ENCODE data around the gene CLEC4G.

The CLEC4G gene

GRCh38 chr19:7699003-7699402 lies 32.9 kb downstream of the CLEC4G start:
- H3K27ac ChIP-seq, result no peak overlapping the region
- TF ChIP-seq CTCF (conservative IDR thresholded peaks at IDR 0.05), result no peak

GRCh38 chr19:7698583-7698982 lies 33.3 kb downstream of the CLEC4G start:
- no peak for TF ChIP-seq CTCF (conservative IDR thresholded peaks at IDR 0.05)
- H3K27ac ChIP-seq, result no peak overlapping the region

- H3K27ac ChIP-seq, result no peak overlapping the region
- no peak for TF ChIP-seq CTCF (conservative IDR thresholded peaks at IDR 0.05)
These were observed 34.1 kb downstream of the CLEC4G start for GRCh38 chr19:7697721-7698287.

DNA sequence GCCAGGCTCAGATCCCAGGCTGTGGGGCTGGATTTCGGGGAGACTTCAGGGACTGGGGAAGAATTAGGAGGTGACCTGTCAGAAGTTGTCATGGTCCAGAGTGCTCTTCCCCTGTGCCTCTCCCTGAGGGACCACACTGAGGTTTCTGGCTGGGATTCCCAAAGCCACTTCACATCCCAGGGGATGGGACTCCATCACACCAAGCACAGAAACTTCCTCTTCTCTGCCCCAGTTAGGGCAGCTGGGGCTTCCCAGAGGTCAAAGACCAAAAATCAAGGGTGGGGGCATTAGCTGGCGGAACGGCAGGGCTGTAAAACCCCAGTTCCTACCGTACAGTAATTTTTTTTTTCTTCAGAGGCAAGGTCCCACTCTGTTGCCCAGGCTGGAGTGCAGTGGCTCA lies 37.4 kb downstream of the CLEC4G start:
- H3K27ac ChIP-seq, result no peak overlapping the region
- TF ChIP-seq CTCF (conservative IDR thresholded peaks at IDR 0.05), result no peak

DNA sequence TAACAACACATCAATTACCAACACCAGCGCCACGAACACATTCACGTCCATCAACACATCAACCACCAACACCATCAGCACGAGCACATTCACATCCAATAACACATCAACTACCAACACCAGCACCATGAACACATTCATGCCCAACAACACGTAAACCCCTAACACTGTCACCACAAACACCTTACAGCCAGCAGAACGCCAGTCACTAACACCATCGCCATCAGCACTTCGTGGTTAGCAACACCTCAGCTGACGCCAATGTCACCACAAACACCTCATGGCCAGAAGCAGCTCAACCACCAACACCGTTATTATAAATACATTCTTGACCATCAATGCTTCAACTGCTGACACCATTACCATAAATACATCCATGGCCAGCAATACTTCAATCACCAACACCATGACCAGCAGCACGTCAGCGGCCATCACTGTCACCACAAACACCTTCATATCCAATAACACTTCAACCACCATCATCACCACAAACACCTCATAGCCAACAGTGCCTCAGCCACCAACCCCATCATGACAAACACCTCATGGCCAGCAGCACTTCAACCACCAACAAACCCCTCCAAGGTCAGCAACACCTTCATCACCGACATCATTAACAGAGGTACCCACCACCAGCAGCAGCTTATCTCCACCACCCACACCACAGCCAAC lies 39.4 kb downstream of the CLEC4G start:
- no peak overlapping the region for H3K27ac ChIP-seq
- no peak for TF ChIP-seq CTCF (conservative IDR thresholded peaks at IDR 0.05)

DNA sequence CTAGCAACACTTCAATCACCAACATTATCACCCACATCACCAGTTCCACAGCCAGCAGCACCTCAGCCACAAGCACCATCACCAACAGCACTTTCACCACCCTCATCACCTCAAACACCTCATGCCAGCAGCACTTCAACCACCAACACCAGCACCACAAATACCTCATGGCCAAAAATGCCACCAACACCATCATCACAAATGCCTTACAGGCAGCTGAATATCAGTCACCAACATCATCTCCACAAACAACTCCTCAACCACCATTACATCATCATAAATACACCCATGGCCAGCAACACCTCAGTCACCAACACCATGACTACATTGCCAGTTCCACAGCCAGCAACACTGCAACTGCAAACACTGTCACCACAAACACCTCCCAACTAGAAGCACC lies 40.4 kb downstream of the CLEC4G start:
- TF ChIP-seq CTCF (conservative IDR thresholded peaks at IDR 0.05), result no peak

DNA sequence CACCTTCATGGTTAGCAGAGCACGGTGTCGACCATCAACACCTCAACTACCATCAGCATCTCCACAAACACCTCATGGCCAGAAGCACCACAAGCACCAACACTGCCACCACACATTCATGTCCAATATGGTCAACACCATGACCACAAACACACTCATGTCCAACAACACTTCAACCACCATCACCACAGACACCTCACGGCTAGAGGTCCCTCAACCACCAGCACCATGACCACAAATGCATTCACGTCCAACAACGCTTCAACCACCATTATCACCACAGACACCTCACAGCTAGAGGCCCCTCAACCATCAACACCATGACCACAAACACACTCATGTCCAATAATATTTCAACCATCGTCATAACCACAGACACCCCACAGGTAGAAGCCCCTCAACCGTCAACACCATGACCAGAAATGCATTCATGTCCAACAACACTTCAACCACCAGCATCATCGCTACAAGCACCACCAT lies 41.1 kb downstream of the CLEC4G start:
- H3K27ac ChIP-seq, result no peak overlapping the region
- TF ChIP-seq CTCF (conservative IDR thresholded peaks at IDR 0.05), result no peak

More for the DNA sequence above, 40.4 kb downstream of the CLEC4G start:
- no peak overlapping the region for H3K27ac ChIP-seq
